Ishikawa (cell line): Measurements from ENCODE around the gene SPRN.

Experiments
- CEBPB ChIP-seq: IDR thresholded peaks from 2 replicates; pipeline ENCODE4 v1.6.1; 2012
- CREB1 ChIP-seq: IDR thresholded peaks from 2 replicates; pipeline ENCODE4 v1.6.1; 2012; ENCODE audit warnings: low read depth
- EGR1 ChIP-seq: IDR thresholded peaks from 2 replicates; pipeline ENCODE4 v1.6.1; 2012
- EP300 ChIP-seq: IDR thresholded peaks from 2 replicates; pipeline ENCODE4 v1.6.1; 2012; ENCODE audit warnings: borderline replicate concordance
- FOXM1 ChIP-seq: IDR thresholded peaks from 2 replicates; pipeline ENCODE4 v1.6.1; 2012; ENCODE audit warnings: low read depth, borderline replicate concordance
- NFIC ChIP-seq: IDR thresholded peaks from 2 replicates; pipeline ENCODE4 v1.6.1; 2012
- RAD21 ChIP-seq: IDR thresholded peaks from 2 replicates; pipeline ENCODE4 v1.6.1; 2012; ENCODE audit warnings: low read depth
- TAF1 ChIP-seq: IDR thresholded peaks from 2 replicates; pipeline ENCODE4 v1.6.1; 2012; ENCODE audit warnings: low read depth, mild to moderate bottlenecking
- TCF12 ChIP-seq: IDR thresholded peaks from 2 replicates; pipeline ENCODE4 v1.6.1; 2012; ENCODE audit warnings: low read depth
- TEAD4 ChIP-seq: IDR thresholded peaks from 2 replicates; pipeline ENCODE4 v1.6.1; 2012
- YY1 ChIP-seq: IDR thresholded peaks from 2 replicates; pipeline ENCODE4 v1.6.1; 2012; ENCODE audit warnings: low read depth
- ZBTB7A ChIP-seq: IDR thresholded peaks from 2 replicates; pipeline ENCODE4 v1.6.1; 2012; ENCODE audit warnings: low read depth
- TF ChIP-seq, protein P1 (sequence below): IDR thresholded peaks from 2 replicates; pipeline ENCODE4 v1.6.1; 2012; ENCODE audit warnings: low read depth, mild to moderate bottlenecking
- TF ChIP-seq, protein P2 (sequence below): IDR thresholded peaks from 2 replicates; pipeline ENCODE4 v1.6.1; 2012
- TF ChIP-seq, protein P3 (sequence below): IDR thresholded peaks from 2 replicates; pipeline ENCODE4 v1.6.1; 2012

SPRN gene

DNA sequence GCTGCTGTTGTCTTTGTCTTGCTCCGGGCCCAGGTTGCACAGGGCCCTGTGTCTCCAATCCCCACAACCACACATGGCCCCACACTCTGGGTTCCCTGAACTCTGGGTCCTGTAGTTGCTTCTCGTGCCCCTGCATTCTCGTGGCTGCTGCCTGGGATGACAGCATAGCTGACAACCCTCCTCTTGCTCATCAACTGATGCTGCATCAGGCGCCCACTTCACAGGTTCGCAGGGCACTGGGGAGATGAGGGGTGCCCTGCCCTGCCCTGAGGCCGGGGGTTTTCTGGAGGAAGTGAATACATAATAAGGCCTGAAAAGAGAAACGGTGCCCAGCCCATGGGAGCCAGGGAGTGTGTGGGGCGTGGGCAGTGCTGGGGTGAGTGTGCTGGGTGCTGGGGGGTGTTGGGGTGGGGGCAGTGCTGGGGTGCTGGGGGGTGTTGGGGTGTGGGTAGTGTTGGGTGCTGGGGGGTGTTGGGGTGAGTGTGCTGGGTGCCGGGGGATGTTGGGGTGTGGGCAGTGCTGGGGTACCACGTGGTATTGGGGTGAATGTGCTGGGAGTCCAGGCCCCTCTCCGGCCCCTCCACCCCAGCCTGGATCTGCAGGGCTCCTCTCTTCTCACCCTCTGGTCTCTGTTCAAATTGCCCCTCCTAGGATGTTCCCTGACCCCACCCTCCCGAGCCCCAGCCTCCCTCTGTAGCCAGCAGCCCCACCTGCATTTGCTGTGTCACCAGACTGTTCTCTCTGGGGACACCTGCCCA is 32.5 kb downstream of the SPRN start:
- TF ChIP-seq, protein P1, sequence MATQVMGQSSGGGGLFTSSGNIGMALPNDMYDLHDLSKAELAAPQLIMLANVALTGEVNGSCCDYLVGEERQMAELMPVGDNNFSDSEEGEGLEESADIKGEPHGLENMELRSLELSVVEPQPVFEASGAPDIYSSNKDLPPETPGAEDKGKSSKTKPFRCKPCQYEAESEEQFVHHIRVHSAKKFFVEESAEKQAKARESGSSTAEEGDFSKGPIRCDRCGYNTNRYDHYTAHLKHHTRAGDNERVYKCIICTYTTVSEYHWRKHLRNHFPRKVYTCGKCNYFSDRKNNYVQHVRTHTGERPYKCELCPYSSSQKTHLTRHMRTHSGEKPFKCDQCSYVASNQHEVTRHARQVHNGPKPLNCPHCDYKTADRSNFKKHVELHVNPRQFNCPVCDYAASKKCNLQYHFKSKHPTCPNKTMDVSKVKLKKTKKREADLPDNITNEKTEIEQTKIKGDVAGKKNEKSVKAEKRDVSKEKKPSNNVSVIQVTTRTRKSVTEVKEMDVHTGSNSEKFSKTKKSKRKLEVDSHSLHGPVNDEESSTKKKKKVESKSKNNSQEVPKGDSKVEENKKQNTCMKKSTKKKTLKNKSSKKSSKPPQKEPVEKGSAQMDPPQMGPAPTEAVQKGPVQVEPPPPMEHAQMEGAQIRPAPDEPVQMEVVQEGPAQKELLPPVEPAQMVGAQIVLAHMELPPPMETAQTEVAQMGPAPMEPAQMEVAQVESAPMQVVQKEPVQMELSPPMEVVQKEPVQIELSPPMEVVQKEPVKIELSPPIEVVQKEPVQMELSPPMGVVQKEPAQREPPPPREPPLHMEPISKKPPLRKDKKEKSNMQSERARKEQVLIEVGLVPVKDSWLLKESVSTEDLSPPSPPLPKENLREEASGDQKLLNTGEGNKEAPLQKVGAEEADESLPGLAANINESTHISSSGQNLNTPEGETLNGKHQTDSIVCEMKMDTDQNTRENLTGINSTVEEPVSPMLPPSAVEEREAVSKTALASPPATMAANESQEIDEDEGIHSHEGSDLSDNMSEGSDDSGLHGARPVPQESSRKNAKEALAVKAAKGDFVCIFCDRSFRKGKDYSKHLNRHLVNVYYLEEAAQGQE = no peak
- TF ChIP-seq, protein P2, sequence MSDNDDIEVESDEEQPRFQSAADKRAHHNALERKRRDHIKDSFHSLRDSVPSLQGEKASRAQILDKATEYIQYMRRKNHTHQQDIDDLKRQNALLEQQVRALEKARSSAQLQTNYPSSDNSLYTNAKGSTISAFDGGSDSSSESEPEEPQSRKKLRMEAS = no peak
- TF ChIP-seq NFIC (no peak), TEAD4 (no peak), FOXM1 (no peak), YY1 (no peak), TCF12 (no peak), EP300 (no peak), EGR1 (no peak), TAF1 (no peak), ZBTB7A (no peak), CREB1 (no peak), CEBPB (no peak)
- TF ChIP-seq, protein P3, sequence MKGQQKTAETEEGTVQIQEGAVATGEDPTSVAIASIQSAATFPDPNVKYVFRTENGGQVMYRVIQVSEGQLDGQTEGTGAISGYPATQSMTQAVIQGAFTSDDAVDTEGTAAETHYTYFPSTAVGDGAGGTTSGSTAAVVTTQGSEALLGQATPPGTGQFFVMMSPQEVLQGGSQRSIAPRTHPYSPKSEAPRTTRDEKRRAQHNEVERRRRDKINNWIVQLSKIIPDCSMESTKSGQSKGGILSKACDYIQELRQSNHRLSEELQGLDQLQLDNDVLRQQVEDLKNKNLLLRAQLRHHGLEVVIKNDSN = no peak

DNA sequence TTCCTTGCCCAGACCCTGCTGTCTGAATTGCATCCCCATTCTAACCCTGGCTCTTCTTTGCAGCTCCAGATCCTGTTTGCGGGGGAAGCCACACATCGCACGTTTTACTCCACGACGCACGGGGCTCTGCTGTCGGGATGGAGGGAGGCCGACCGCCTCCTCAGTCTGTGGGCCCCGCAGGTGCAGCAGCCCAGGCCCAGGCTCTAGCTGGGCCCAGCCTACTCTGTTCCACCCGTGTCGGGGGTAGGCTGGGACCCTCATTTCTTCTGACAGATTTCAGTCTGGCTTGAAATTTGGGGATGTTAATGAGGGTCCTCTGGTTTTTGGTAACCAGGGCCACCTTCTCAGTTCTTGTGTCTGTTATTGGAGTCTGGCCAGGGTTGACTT is 33.2 kb downstream of the SPRN start:
- TF ChIP-seq RAD21 (no peak), NFIC (no peak), EGR1 (no peak)

DNA sequence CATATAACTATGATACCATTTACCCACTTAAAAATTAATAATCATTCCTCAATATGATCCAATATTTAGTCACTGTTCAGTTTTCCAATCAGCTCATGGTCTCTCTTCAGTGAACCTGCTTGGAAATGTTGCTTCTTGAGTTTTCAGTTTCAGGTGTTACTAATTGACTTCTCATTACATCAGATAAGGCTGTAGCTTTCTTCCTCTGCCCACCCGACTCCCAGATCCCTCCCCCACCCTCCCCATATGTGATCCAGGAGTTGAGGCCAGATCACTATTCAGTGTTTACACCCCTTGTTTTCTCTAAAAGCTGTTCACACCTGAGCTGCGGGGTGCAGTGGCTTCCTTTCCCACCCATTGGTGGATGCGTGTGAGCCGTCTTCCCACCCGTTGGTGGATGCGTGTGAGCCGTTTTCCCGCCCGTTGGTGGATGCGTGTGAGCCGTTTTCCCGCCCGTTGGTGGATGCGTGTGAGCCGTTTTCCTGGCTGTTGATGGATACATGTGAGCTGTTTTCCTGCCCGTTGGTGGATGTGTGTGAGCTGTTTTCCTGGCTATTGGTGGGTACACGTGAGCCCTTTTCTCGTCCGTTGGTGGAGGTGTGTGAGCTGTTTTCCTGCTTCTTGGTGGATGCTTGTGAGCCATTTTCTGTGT is 33.7 kb downstream of the SPRN start:
- no peak for TF ChIP-seq RAD21
- no peak for TF ChIP-seq EGR1
- no peak for TF ChIP-seq TEAD4
- TF ChIP-seq, protein P3 = no peak
- no peak for TF ChIP-seq CREB1
- no peak for TF ChIP-seq TAF1
- TF ChIP-seq CEBPB = no peak
- no peak for TF ChIP-seq NFIC
- TF ChIP-seq EP300 = no peak
- TF ChIP-seq TCF12 = no peak
- TF ChIP-seq, protein P2 = no peak
- TF ChIP-seq, protein P1 = no peak
- no peak for TF ChIP-seq FOXM1
- TF ChIP-seq ZBTB7A = no peak
- TF ChIP-seq YY1 = no peak

DNA sequence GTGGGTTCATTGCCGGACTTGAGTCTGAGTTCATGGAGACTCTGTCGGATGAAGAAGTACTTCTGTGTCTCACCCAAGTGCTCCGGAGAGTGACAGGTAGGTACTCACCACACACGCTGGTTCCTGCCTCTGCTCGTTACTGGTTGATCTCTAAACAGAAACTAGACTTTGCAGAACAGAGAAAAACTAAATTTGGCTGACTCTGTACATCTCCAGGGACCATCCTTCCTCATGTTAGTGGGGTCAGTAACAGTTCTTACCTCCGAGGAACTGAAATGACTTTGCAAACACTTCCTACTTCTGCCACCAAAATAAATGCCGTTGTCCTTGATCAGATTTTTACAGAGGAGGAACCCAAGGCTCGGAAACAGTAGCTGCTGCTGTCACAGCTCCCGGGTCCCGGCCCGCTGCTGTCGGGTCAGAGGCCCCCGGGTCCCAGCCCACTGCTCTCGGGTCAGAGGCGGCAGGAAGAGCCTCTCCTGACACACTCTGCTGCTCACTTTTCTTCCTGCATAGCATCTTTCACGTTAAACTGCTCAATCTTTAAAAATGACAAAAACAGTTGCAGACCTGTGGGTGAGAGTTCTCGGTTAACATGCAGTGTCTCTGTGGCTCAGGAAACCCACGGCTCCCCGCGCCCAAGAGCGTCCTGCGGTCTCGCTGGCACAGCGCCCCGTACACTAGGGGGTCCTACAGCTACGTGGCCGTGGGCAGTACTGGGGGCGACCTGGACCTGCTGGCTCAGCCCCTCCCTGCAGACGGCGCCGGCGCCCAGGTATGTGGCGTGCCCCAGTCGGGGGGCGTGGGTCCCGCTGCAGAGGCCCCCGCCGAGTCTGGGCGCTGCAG is 35.2 kb downstream of the SPRN start:
- TF ChIP-seq CEBPB = no peak

DNA sequence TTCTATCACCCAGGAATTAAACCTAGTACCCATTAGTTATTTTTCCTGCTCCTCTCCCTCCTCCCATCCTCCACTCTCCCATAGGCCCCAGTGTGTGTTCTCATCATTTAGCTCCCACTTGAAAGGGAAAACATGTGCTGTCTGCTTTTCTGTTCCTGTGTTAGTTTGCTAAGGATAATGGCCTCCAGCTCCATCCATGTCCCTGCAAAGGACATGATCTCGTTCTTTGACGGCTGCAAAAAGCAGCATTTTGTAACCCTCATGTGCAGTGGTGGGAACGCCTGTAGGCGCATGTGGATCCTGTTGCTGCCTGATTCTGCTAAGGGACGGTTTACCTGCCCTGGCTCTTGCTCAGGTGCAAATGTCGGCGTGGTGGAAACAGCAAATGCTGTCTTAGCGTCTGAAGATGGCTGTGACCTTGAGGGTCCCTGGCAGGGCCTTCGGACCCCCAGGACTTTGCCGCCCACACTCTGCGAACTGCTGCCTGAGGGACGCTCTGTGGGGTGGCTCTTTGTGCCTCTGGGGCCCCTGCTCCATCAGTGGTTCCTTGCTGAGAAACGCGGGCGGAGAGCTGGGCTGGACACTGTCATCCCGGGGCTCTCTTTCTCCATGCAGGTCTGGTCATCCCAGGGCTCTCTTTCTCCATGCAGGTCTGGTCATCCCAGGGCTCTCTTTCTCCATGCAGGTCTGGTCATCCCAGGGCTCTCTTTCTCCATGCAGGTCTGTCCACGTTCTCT is 36.0 kb downstream of the SPRN start:
- no peak for TF ChIP-seq TEAD4
- TF ChIP-seq ZBTB7A = no peak
- no peak for TF ChIP-seq TAF1
- TF ChIP-seq FOXM1 = no peak
- TF ChIP-seq, protein P3 = no peak
- TF ChIP-seq YY1 = no peak
